GM19240 (cell line): ENCODE data around the gene HORMAD2.
"Not testable (repeated sequence)": the region's sequence is repeated elsewhere in the genome, so short reads cannot be mapped to it uniquely, and the experiment has no call there.

Experiments used
- DNase-seq: peaks from one replicate; pipeline ENCODE4 v3.0.0; 2011; ENCODE audit warnings: low spot score; ENCODE audit not compliant: insufficient read length

Gene HORMAD2

GRCh38 chr22:30188911-30189310, 108.6 kb downstream of the HORMAD2 start:
- DNase-seq = no peak

- DNase-seq = no peak
Observed at GRCh38 chr22:30190574-30190973, 110.3 kb downstream of the HORMAD2 start.

- DNase-seq = no peak
Observed at GRCh38 chr22:30191040-30191701, 110.9 kb downstream of the HORMAD2 start.

GRCh38 chr22:30192427-30192826, 112.2 kb downstream of the HORMAD2 start:
- no peak for DNase-seq

GRCh38 chr22:30193031-30193775, 112.9 kb downstream of the HORMAD2 start:
- no peak for DNase-seq

GRCh38 chr22:30195245-30196140, 115.2 kb downstream of the HORMAD2 start:
- no peak for DNase-seq

GRCh38 chr22:30196141-30196879, 116.0 kb downstream of the HORMAD2 start:
- DNase-seq = no peak

- DNase-seq = no peak
Observed at GRCh38 chr22:30196880-30197336, 116.6 kb downstream of the HORMAD2 start.

- DNase-seq = no peak
Observed at GRCh38 chr22:30197389-30197788, 117.1 kb downstream of the HORMAD2 start.

GRCh38 chr22:30198152-30198825, 118.0 kb downstream of the HORMAD2 start:
- no peak for DNase-seq

- DNase-seq = no peak
Observed at GRCh38 chr22:30198921-30199320, 118.7 kb downstream of the HORMAD2 start.

- DNase-seq = not testable (repeated sequence)
Observed at GRCh38 chr22:30200905-30201304, 120.6 kb downstream of the HORMAD2 start.

- DNase-seq = no peak
Observed at GRCh38 chr22:30201945-30202344, 121.7 kb downstream of the HORMAD2 start.

- DNase-seq = no peak
Observed at GRCh38 chr22:30202531-30203006, 122.3 kb downstream of the HORMAD2 start.

- DNase-seq = no peak
Observed at GRCh38 chr22:30204015-30204741, 123.9 kb downstream of the HORMAD2 start.

GRCh38 chr22:30204742-30205111, 124.5 kb downstream of the HORMAD2 start:
- no peak for DNase-seq

- no peak for DNase-seq
Observed at GRCh38 chr22:30205281-30206115, 125.2 kb downstream of the HORMAD2 start.

- no peak for DNase-seq
Observed at GRCh38 chr22:30206944-30207343, 126.7 kb downstream of the HORMAD2 start.
